Heart left ventricle (tissue), 13 donors: ENCODE data around the gene DAB1.

Source experiments
- CTCF ChIP-seq, 12 donors: fragments of 200-600 bp; sonication (generic) in 4 of 12; IDR thresholded peaks; one replicate each; pipeline versions ENCODE4 v1.5.0 to v1.8.0; 2018 to 2022; ENCODE audit warnings: antibody characterized with exemption in 12 of 12, mild to moderate bottlenecking in 5 of 12
- POLR2A ChIP-seq, 2 donors: fragments of 450-650 bp; IDR thresholded peaks; one replicate each; pipeline ENCODE4 v1.6.1; 2017; ENCODE audit warnings: antibody characterized with exemption in 2 of 2, mild to moderate bottlenecking in 2 of 2, moderate library complexity in 2 of 2
- donor health status: ischemic (EF 13 %, LVEDD 7.1; RV severe dilation, severe dysfunction).
- donor health status: DM: no; HTN: yes; CAD: no.
- donor health status: DM: no; HTN: no; CAD: no.
- donor health status: ischemic (EF 25% LVEDD 6.9; RV normal size, moderate dysfunction).
- donor health status: ischemic (EF 25% LVEDD 5.7; RV mildly dilated, moderate dysfunction).
- donor health status: ischemic (EF 35%, LVEDD 5.7; RV mildly dilated, moderate dysfunction).
- donor health status: nonischemic (EF 11% LVEDD 7.7; RV severe dilation, severe dysfunction).
- donor health status: DM: yes; HTN: yes; CAD: no.
- donor health status: PGD.
- donor health status: ischemic (EF 29% LVEDD 5.4; RV normal size, mild dysfunction).
- donor health status: nonischemic (EF 23%, LVEDD 6.1; RV moderate dilation, normal function).

- TF ChIP-seq POLR2A (IDR thresholded peaks at IDR 0.05) = no peak
- no peak for TF ChIP-seq CTCF (IDR thresholded peaks at IDR 0.05)
Measured at GRCh38 chr1:57270927-57271698, 152.7 kb downstream of the DAB1 start.
